Activated naive CD8-positive, alpha-beta T cell treated with anti-CD3 and anti-CD28 coated beads, Interleukin-2, amount 50 U/mL, for 16 hours (primary cell): ENCODE data around the gene RASA4.
"Not testable (repeated sequence)": the region's sequence is repeated elsewhere in the genome, so short reads cannot be mapped to it uniquely, and the experiment has no call there.

Source experiments
- DNase-seq: peaks from one replicate; pipeline ENCODE4 v3.0.0-alpha.2; 2020; ENCODE audit warnings: low read depth, low spot score

RASA4 gene

DNA sequence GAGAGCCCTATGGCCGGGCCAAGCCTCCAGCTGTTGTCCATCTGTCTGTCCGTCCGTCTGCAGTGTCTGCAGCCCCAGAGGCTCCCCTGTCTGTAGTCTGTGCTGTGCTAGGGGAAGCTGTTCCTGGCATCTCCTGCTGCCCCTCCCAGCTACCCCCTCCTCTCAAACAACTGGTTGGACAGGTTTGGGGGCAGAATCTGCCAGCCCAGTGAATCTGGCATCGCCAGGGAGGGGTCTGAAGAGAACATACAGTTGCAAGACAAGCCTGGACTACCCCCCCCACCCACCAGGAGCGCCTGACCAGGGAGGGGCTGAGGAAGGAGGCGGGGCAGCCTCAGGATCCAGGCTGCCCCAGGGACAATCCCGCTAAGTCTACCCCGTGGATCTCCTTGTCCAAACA lies 73.0 kb downstream of the RASA4 start, which contains the start of gene UPK3BL2:
Gene UPK3BL2 (minus strand): TSS at position 101 of the 400 bp plus-strand sequence. CDS start 60 bp downstream, at position 41.
- not testable (repeated sequence) for DNase-seq

- not testable (repeated sequence) for DNase-seq
Measured at GRCh38 chr7:102542771-102543170, 73.8 kb downstream of the RASA4 start.

DNA sequence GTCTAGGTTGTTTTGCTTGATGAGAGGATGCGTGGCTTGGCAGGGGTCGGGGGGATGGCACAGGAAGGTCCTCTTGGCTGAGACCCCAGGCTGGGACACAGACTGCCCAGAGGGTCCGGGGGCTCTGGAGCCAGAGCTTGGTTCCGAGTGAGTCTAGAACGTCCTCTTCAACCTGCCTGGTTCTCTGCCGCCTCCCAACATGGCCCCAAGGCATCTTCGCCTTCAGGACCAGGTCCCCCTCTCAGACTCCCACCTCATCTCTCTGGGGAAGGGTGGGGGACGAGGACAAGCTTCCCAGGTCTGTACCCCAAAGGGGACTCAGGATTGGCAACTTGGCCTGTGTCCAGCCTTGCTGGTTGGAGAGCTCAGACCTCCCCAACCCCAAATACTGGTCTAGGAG lies 74.5 kb downstream of the RASA4 start:
- DNase-seq, result not testable (repeated sequence)

DNA sequence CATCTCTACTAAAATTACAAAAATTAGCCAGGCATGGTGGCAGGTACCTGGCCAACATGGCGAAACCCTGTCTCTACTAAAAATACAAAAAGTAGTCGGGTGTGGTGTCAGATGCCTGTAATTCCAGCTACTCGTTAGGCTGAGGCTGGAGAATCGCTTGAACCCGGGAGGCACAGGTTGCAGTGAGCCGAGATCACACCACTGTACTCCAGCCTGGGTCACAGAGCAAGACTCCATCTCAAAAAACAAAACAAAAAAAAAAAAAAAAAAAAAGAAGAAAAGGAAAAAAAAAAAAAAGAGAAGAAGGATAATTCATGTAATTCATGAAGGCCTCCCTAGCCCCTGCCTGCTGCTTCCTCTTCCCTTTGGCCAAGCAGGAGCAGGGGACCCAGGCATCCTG lies 76.0 kb downstream of the RASA4 start:
- not testable (repeated sequence) for DNase-seq

DNA sequence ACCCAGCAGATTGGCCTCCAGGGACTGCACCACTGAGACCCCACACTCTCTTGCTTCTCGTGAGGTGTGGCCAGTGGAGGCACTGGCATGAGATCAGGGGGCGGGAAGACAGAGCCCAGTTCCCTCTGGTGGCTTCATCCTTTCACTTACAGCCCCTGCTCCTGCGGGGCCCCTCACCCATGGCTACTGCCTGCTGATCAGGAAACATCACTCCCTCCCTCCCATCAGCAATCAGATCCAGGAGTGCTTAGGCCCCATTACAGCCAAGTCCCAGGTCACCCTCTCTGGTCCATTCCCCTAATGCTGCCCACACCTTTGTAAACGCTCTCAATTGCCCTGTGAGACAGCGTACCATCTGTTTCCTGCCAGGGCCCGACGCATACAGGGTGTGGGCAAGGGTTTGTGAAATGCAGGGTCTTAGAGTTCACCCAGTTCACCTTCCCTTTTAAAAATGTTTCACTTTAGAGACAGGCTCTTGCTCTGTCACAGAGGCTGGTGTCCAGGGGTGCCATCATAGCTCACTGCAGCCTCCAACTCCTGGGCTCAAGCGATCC lies 81.4 kb downstream of the RASA4 start:
- DNase-seq, result not testable (repeated sequence)

GRCh38 chr7:102532127-102532526 lies 84.4 kb downstream of the RASA4 start:
- not testable (repeated sequence) for DNase-seq

DNA sequence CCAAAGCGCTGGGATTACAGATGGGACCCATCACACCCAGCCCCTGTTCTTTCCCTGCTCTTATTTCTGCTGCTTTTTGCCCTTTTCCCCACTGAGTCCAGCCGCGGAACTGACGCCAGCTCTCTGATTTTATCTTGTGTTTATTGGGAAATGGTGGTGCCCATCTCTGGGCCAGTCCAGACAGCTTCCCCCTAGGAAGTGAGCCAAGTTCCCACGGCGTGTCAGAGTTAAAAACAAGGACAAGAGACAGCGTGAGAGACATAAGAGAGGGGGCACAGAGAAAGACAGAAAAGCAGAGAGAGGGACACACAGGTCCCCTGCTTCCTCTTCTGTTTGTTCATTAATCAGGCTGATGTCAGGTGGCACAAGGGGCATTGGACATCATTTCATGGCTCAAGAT lies 85.0 kb downstream of the RASA4 start:
- DNase-seq, result not testable (repeated sequence)

DNA sequence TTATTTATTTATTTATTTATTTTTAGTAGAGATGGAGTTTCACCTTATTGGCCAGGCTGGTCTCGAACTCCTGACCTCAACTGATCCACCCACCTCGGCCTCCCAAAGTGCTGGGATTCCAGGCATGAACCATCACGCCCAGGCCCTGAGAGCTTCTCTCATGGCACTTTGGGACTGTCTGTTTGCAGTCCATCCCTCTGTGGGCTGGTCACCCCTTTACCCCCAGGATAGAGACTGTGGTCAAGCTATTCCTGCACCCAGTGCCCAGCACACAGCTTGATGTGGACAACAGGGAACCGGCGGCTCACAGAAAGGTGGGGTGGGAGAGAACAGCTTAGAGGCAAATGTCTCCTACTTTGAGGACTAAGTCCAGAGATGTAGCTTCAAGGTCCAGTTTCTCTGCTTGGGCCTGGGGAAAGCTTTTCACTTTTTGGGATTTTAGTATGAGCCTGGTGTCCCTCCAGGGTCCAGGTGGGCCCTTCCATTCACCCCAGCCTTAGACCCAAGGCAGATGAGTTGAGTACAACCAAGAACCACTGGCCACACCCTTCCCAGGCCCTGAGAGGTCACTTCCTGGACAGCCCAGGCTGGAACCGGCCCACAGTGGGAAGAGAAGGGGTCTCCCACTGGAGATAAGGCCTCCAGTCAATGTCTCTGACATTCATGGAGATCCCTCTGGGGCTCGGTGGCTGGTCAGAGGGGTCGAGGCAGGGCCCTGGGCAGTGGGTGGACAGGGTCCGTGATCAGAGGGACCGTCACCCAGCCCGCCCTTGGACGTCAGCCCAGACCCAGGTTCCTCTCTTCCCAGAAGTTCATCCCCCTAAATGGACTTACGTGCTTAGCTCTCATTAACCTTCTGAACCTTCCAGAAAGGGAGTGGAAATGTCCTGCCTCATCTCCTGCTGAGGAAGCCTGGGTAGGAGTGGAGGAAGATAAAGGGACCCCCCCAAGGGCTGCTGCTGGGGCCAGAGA lies 88.4 kb downstream of the RASA4 start:
- DNase-seq, result not testable (repeated sequence)

DNA sequence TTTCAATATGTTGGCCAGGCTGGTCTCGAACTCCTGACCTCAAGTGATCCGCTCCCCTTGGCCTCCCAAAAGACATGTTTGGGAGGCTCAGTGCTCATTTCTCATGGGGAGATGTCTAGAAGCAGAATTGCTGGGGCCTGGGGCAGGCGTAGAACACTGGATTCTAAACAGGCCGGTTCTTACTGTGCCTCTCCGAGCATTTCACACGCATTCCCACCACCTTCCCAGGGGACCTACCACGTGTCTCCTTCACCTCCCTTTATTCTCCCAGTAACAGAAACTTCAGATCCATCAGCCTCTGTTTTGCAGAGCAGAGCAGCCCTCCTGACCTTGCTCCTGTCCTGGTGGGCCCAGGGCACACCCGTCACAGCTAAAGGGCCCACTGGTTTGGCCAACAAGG lies 89.4 kb downstream of the RASA4 start:
- not testable (repeated sequence) for DNase-seq

GRCh38 chr7:102524803-102525202 lies 91.8 kb downstream of the RASA4 start:
- not testable (repeated sequence) for DNase-seq
